GM18873 (cell line): ENCODE measurements around the gene SHC3.

Experiments used
- ATAC-seq: cut with Tn5 transposase; IDR thresholded peaks from one replicate; pipeline ENCODE4 v1.9.1; 2021; ENCODE audit warnings: mild to moderate bottlenecking, moderate library complexity, moderate number of reproducible peaks; ENCODE audit not compliant: unreplicated experiment, low FRiP score

Gene SHC3

GRCh38 chr9:89114741-89115140 lies 63.9 kb downstream of the SHC3 start:
- ATAC-seq, result no peak

GRCh38 chr9:89113851-89114250 lies 64.8 kb downstream of the SHC3 start:
- ATAC-seq, result no peak

- ATAC-seq, result no peak
Observed at GRCh38 chr9:89112243-89112642, 66.4 kb downstream of the SHC3 start.

GRCh38 chr9:89109666-89110065 lies 69.0 kb downstream of the SHC3 start:
- no peak for ATAC-seq

GRCh38 chr9:89107406-89107805 lies 71.2 kb downstream of the SHC3 start:
- no peak for ATAC-seq

GRCh38 chr9:89106224-89106851 lies 72.3 kb downstream of the SHC3 start:
- ATAC-seq, result no peak

- no peak for ATAC-seq
Observed at GRCh38 chr9:89104821-89105220, 73.8 kb downstream of the SHC3 start.

GRCh38 chr9:89097219-89097618 lies 81.4 kb downstream of the SHC3 start:
- no peak for ATAC-seq

GRCh38 chr9:89096807-89097206 lies 81.8 kb downstream of the SHC3 start:
- no peak for ATAC-seq

GRCh38 chr9:89095761-89096528 lies 82.7 kb downstream of the SHC3 start:
- no peak for ATAC-seq

- ATAC-seq, result no peak
Observed at GRCh38 chr9:89093201-89093975, 85.2 kb downstream of the SHC3 start.

GRCh38 chr9:89089176-89089575 lies 89.4 kb downstream of the SHC3 start:
- ATAC-seq, result no peak

- ATAC-seq, result no peak
Observed at GRCh38 chr9:89083626-89084025, 95.0 kb downstream of the SHC3 start.

GRCh38 chr9:89080193-89080592 lies 98.4 kb downstream of the SHC3 start:
- no peak for ATAC-seq

GRCh38 chr9:89079391-89079790 lies 99.2 kb downstream of the SHC3 start:
- ATAC-seq, result no peak

GRCh38 chr9:89078860-89079259 lies 99.8 kb downstream of the SHC3 start:
- no peak for ATAC-seq

GRCh38 chr9:89078421-89078820 lies 100.2 kb downstream of the SHC3 start:
- ATAC-seq, result no peak

GRCh38 chr9:89077519-89077918 lies 101.1 kb downstream of the SHC3 start:
- ATAC-seq, result peak; percentile 62

- ATAC-seq, result no peak
Observed at GRCh38 chr9:89073397-89073796, 105.2 kb downstream of the SHC3 start.

- no peak for ATAC-seq
Observed at GRCh38 chr9:89071591-89071990, 107.0 kb downstream of the SHC3 start.

- ATAC-seq, result no peak
Observed at GRCh38 chr9:89066835-89067234, 111.8 kb downstream of the SHC3 start.
